ENCODE measurements around the gene BMPR1B.

Gene BMPR1B

GRCh38 chr4:94926936-94927335, 169.2 kb downstream of the BMPR1B start:
- TF ChIP-seq CTCF (IDR thresholded peaks at IDR 0.05; ENCODE audit: low read length, missing control alignments) = no peak
- H3K4me3 ChIP-seq (replicated peaks; ENCODE audit: low read depth, low read length) = no peak overlapping the region
- no peak for DNase-seq (ENCODE audit: low read depth)

- DNase-seq (ENCODE audit: low read depth) = no peak
- TF ChIP-seq CTCF (IDR thresholded peaks at IDR 0.05; ENCODE audit: low read length, missing control alignments) = no peak
- no peak overlapping the region for H3K4me3 ChIP-seq (replicated peaks; ENCODE audit: low read depth, low read length)
Measured at GRCh38 chr4:94927696-94928095, 169.9 kb downstream of the BMPR1B start.

GRCh38 chr4:94929696-94930095, 171.9 kb downstream of the BMPR1B start:
- TF ChIP-seq CTCF (IDR thresholded peaks at IDR 0.05; ENCODE audit: low read length, missing control alignments) = no peak
- H3K4me3 ChIP-seq (replicated peaks; ENCODE audit: low read depth, low read length) = no peak overlapping the region
- no peak for DNase-seq (ENCODE audit: low read depth)

- no peak for DNase-seq (ENCODE audit: low read depth)
- no peak overlapping the region for H3K4me3 ChIP-seq (replicated peaks; ENCODE audit: low read depth, low read length)
- TF ChIP-seq CTCF (IDR thresholded peaks at IDR 0.05; ENCODE audit: low read length, missing control alignments) = no peak
Measured at GRCh38 chr4:94931626-94932025, 173.9 kb downstream of the BMPR1B start.

GRCh38 chr4:94932366-94932765, 174.6 kb downstream of the BMPR1B start:
- H3K4me3 ChIP-seq (replicated peaks; ENCODE audit: low read depth, low read length) = no peak overlapping the region
- no peak for TF ChIP-seq CTCF (IDR thresholded peaks at IDR 0.05; ENCODE audit: low read length, missing control alignments)

GRCh38 chr4:94933799-94934198, 176.0 kb downstream of the BMPR1B start:
- TF ChIP-seq CTCF (IDR thresholded peaks at IDR 0.05; ENCODE audit: low read length, missing control alignments) = no peak
- H3K4me3 ChIP-seq (replicated peaks; ENCODE audit: low read depth, low read length) = no peak overlapping the region
- DNase-seq (ENCODE audit: low read depth) = peak; percentile 3

More at GRCh38 chr4:94932366-94932765, 174.6 kb downstream of the BMPR1B start:
- no peak for DNase-seq (ENCODE audit: low read depth)

- no peak for TF ChIP-seq CTCF (IDR thresholded peaks at IDR 0.05; ENCODE audit: low read length, missing control alignments)
- DNase-seq (ENCODE audit: low read depth) = peak; percentile 26
- no peak overlapping the region for H3K4me3 ChIP-seq (replicated peaks; ENCODE audit: low read depth, low read length)
Measured at GRCh38 chr4:94934201-94934600, 176.4 kb downstream of the BMPR1B start.
